Esophagus muscularis mucosa (tissue), 4 donors: ENCODE results near the gene HSD11B1.

Experiments used
- EP300 ChIP-seq: sonication (generic); formaldehyde crosslinking; IDR thresholded peaks from one replicate; pipeline ENCODE4 v1.6.1; 2017; ENCODE audit warnings: antibody characterized with exemption
- POLR2A ChIP-seq: fragments of 450-650 bp; IDR thresholded peaks from one replicate; pipeline ENCODE4 v1.6.1; 2017; ENCODE audit warnings: antibody characterized with exemption, moderate library complexity, mild to moderate bottlenecking, low read depth
- TF ChIP-seq, protein P1 (sequence below), 3 experiments: fragments of 200-600 bp in 2 of 3; fragments of 450-650 bp in 1 of 3; sonication (generic) in 2 of 3; IDR thresholded peaks; one replicate each; pipeline ENCODE4 v1.5.1; 2017 to 2019; ENCODE audit warnings: antibody characterized with exemption in 3 of 3, mild to moderate bottlenecking in 2 of 3, moderate library complexity in 1 of 3

DNA sequence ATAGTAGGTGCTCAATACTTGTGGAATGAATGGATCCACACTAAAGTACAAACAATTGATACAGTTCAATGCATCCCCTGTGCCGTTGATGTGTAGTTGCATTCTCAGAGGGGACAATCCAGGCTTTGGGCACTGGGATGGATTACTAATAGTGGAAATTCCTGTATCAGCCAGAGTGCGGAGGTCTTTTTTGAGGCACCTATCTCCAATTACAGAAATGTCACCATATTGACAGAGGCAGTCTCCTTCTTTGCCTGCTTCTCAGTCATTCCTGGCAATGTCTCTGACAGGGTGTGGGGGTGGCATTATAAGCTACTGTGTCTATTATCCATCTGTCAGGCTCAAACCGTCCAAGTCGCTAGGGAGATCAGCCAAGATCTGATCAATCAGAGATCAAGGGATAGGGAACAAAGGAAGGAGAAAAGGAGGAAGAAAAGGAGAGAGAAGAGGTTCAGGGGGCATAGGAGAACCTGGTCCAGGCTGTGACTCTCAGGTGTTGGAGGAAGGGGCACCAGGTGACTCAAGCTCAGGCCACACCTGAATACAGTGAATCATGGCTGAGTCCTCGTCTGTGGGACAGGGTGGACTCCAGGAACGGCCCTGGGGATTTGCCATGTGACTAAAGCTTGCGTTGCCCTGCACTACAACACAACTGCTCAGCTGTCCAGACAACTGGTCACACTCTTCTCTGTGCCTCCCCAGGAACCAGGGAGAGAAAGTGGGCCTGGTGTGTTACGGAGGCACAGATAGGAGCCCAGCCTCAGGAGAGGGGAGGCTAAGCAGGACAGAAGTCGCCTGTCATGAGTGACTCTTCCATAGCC, 49.0 kb upstream of the HSD11B1 start:
- TF ChIP-seq, protein P1, sequence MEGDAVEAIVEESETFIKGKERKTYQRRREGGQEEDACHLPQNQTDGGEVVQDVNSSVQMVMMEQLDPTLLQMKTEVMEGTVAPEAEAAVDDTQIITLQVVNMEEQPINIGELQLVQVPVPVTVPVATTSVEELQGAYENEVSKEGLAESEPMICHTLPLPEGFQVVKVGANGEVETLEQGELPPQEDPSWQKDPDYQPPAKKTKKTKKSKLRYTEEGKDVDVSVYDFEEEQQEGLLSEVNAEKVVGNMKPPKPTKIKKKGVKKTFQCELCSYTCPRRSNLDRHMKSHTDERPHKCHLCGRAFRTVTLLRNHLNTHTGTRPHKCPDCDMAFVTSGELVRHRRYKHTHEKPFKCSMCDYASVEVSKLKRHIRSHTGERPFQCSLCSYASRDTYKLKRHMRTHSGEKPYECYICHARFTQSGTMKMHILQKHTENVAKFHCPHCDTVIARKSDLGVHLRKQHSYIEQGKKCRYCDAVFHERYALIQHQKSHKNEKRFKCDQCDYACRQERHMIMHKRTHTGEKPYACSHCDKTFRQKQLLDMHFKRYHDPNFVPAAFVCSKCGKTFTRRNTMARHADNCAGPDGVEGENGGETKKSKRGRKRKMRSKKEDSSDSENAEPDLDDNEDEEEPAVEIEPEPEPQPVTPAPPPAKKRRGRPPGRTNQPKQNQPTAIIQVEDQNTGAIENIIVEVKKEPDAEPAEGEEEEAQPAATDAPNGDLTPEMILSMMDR (IDR thresholded peaks at IDR 0.05) = no peak
- TF ChIP-seq EP300 (no peak), POLR2A (no peak)
